T-helper 2 cell treated with Interferon-gamma antibody and Interleukin-4, amounts not matched to agents 5 μg/mL and 100 μg/mL, for 36 hours (primary cell): ENCODE results near the gene ACSL4.
"Not testable (repeated sequence)": the region's sequence is repeated elsewhere in the genome, so short reads cannot be mapped to it uniquely, and the experiment has no call there.

Source experiments
- DNase-seq: peaks from one replicate; pipeline ENCODE4 v3.0.0; 2021; ENCODE audit warnings: low spot score
- H3K27ac Mint-ChIP-seq: one replicate; pipeline ENCODE4 v1.8.0; 2021; ENCODE audit warnings: mild to moderate bottlenecking, mixed read lengths
- H3K27me3 Mint-ChIP-seq: one replicate; pipeline ENCODE4 v1.8.0; 2021; ENCODE audit warnings: low read depth, mixed read lengths
- H3K36me3 Mint-ChIP-seq: one replicate; pipeline ENCODE4 v1.8.0; 2021; ENCODE audit warnings: low read depth, mixed read lengths
- H3K4me1 Mint-ChIP-seq: one replicate; pipeline ENCODE4 v1.8.0; 2021; ENCODE audit warnings: low read depth, mixed read lengths
- H3K4me3 Mint-ChIP-seq: one replicate; pipeline ENCODE4 v1.8.0; 2022; ENCODE audit warnings: mild to moderate bottlenecking, moderate library complexity, mixed read lengths
- H3K9me3 Mint-ChIP-seq: one replicate; pipeline ENCODE4 v1.8.0; 2021; ENCODE audit warnings: mixed read lengths

The ACSL4 gene

DNA sequence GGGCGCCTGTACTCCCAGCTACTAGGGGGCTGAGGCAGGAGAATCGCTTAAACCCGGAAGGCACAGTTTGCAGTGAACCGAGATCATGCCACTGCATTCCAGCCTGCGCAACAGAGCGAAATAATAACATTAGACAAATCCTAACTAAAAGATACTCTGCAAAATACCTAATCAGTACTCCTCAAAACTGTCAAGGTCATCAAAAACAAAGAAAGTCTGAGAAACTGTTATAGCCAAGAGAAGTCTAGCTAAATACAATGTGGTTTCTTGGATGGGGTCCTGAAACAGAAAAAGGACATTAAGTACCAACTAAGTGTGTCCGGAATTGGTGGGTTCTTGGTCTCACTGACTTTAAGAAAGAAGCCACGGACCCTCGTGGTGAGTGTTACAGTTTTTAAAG, 14.6 kb upstream of the ACSL4 start:
- H3K27me3 Mint-ChIP-seq = no peaks in the 10 kb centered on the region
- no peak overlapping the region for H3K4me3 Mint-ChIP-seq
- no peak overlapping the region for H3K27ac Mint-ChIP-seq
- H3K9me3 Mint-ChIP-seq = no peaks in the 10 kb centered on the region
- DNase-seq = no peak
- peaks cover 3% of the 10 kb centered on the region for H3K4me1 Mint-ChIP-seq
- no peaks in the 10 kb centered on the region for H3K36me3 Mint-ChIP-seq

DNA sequence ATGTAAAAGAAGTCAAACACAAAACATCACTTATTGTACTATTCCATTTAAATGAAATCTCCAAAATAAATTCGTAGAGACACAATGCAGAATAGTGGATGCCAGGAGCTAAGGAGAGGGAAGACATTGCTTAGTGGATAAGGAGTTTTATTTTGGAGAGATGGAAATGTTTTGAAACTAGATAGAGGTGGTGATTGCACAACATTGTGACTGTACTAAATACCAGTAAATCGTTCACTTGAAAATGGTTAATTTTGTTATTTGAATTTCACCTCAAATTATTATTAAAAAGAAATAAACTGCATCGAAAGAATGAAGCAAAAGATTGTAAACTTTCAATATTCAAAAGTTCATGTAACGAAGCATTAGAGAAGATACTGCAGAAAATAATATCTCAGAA, 9.7 kb upstream of the ACSL4 start:
- Mint-ChIP-seq H3K4me3 (no peak overlapping the region), H3K4me1 (peaks cover 2% of the 10 kb centered on the region), H3K27ac (no peak overlapping the region), H3K27me3 (no peaks in the 10 kb centered on the region), H3K36me3 (no peaks in the 10 kb centered on the region), H3K9me3 (no peaks in the 10 kb centered on the region)
- DNase-seq = no peak

DNA sequence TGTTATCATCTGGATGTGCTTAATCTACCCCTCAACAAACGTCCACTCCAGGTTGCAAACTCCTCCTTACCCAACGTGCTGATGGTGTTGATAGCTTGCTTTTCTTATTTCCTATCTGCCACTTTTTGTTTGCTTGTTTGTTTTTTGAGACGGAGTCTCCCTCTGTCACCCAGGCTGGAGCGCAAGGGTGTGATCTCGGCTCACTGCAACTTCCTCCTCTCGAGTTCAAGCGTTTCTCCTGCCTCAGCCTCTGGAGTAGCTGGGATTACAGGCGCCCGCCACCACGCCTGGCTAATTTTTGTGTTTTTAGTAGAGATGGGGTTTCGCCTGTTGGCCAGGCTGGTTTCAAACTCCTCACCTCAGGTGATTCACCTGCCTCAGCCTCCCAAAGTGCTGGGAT, 7.8 kb upstream of the ACSL4 start:
- not testable (repeated sequence) for H3K27me3 Mint-ChIP-seq, H3K27ac Mint-ChIP-seq, H3K4me1 Mint-ChIP-seq, H3K4me3 Mint-ChIP-seq, DNase-seq, H3K36me3 Mint-ChIP-seq, H3K9me3 Mint-ChIP-seq

DNA sequence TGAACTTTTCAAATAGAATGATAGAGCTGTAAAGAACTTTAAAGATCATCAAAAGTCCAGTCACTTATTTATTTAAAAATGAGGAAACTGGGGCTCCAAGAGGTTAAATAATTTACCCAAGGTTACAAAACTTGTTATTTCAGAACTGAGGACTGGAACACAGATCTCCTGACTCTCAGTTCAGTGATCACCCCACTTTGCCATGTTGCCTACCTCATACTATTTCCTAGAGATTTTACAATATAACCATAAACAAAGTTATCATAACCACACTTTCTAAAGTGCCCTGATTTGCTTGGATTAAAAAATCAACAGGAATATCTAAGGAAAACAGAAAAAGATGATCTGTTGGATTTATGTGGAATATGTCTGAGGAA, 7.4 kb upstream of the ACSL4 start:
- Mint-ChIP-seq H3K27ac (no peak overlapping the region), H3K27me3 (no peaks in the 10 kb centered on the region), H3K9me3 (no peaks in the 10 kb centered on the region), H3K36me3 (no peaks in the 10 kb centered on the region), H3K4me1 (peaks cover 3% of the 10 kb centered on the region), H3K4me3 (no peak overlapping the region)
- DNase-seq = no peak

DNA sequence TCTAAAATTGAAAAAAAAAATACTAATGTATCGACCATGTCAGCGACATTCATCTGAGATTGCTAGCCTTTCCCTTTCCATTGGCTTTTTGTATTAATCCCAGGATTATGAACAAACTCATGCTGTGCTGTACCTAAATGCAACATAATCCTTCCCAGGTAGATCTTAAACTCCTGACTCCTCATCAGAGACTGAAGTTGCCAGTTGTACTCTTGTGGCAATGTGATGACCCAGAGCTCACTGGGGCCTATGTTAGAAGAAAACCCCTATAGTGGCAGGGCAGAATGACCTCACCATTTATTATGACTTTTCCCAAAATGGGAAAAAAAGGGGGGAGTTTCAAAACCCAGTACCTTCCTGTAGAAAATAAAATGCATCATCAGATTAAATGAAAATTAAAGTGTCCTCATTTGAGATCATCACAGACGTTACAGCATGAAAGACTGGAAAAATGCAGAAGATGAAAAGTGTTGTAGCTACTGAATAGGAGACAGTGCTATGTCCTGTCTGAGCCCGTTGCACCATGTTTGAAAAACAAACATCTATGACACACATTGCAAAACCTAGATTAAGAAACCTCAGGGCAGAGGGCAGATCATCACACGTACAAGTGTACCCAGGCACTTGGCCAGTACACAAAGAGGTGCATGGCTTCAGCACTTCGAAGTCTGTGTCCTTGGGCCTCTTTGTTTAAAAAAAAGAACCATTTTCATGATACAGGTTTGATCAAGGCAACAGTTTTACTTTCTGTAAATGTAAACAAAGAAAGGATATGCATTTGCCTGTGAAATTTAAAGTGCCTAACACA, 6.8 kb upstream of the ACSL4 start:
- no peak for DNase-seq
- peaks cover 8% of the 10 kb centered on the region for H3K4me1 Mint-ChIP-seq
- no peaks in the 10 kb centered on the region for H3K27me3 Mint-ChIP-seq
- no peak overlapping the region for H3K4me3 Mint-ChIP-seq
- H3K9me3 Mint-ChIP-seq = no peaks in the 10 kb centered on the region
- H3K27ac Mint-ChIP-seq = no peak overlapping the region
- H3K36me3 Mint-ChIP-seq = no peaks in the 10 kb centered on the region

GRCh38 chrX:109735202-109735744, 2.2 kb upstream of the ACSL4 start:
- peaks cover 9% of the 10 kb centered on the region for H3K36me3 Mint-ChIP-seq
- peak overlapping the region; percentile 41 for H3K27ac Mint-ChIP-seq
- H3K9me3 Mint-ChIP-seq = no peaks in the 10 kb centered on the region
- H3K4me3 Mint-ChIP-seq = no peak overlapping the region
- H3K27me3 Mint-ChIP-seq = no peaks in the 10 kb centered on the region
- H3K4me1 Mint-ChIP-seq = peaks cover 20% of the 10 kb centered on the region
- DNase-seq = no peak

DNA sequence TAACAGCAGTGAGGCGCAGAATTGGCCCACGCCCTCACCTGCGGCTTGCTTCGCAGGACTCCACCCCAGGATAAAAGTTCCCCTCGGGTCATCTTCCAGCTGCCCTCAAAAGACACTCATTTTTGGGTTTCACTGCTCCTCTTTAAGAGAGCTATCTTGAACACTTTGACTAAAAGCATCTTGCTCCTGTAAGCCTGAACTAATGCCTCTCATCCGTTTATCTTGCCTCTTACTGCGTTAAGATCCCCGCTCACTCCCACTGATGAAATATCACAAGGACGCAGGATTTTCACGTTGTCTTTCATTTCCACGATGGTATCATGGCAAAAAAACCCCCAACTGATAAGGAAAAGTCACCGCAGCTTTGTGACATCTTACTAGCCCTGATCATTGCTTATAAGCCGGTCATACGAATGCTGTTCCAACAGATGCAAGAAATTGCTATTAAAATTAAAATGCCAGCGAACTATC, 591 bp upstream of the ACSL4 start:
- Mint-ChIP-seq H3K4me3 (peak overlapping the region; percentile 88), H3K27me3 (no peaks in the 10 kb centered on the region), H3K4me1 (peaks cover 29% of the 10 kb centered on the region), H3K9me3 (no peaks in the 10 kb centered on the region), H3K36me3 (peaks cover 18% of the 10 kb centered on the region), H3K27ac (peak overlapping the region; percentile 86)
- DNase-seq = no peak

- Mint-ChIP-seq H3K4me3 (peak overlapping the region; percentile 97), H3K4me1 (peaks cover 37% of the 10 kb centered on the region)
- peak; percentile 12 for DNase-seq
These were observed 848 bp downstream of the ACSL4 start for GRCh38 chrX:109732017-109732801.

DNA sequence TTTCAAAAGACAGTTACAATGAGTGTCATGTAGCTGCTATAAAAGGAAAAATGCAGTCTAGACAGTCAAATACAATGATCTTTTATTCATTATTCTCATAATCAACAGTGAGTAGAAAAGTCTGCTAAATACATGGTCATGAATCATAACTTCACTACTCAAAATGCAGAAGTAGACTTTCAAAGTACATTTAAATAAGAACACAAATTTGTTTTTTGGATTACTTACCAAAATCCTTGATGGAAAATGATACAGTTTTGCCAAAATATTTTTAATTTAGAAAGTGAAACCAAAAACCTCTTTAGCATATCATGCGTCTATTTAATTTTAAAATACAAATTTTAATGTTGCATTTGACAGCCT, 4.9 kb downstream of the ACSL4 start:
- peaks cover 29% of the 10 kb centered on the region for H3K4me1 Mint-ChIP-seq
- peak overlapping the region; percentile 74 for H3K4me3 Mint-ChIP-seq
- H3K27me3 Mint-ChIP-seq = no peaks in the 10 kb centered on the region
- no peak for DNase-seq
- H3K27ac Mint-ChIP-seq = no peak overlapping the region
- no peaks in the 10 kb centered on the region for H3K9me3 Mint-ChIP-seq
- H3K36me3 Mint-ChIP-seq = peaks cover 30% of the 10 kb centered on the region

More at GRCh38 chrX:109732017-109732801, 848 bp downstream of the ACSL4 start:
- peaks cover 24% of the 10 kb centered on the region for H3K36me3 Mint-ChIP-seq
- H3K27ac Mint-ChIP-seq = peak overlapping the region; percentile 98
- H3K9me3 Mint-ChIP-seq = no peaks in the 10 kb centered on the region
- H3K27me3 Mint-ChIP-seq = no peaks in the 10 kb centered on the region

DNA sequence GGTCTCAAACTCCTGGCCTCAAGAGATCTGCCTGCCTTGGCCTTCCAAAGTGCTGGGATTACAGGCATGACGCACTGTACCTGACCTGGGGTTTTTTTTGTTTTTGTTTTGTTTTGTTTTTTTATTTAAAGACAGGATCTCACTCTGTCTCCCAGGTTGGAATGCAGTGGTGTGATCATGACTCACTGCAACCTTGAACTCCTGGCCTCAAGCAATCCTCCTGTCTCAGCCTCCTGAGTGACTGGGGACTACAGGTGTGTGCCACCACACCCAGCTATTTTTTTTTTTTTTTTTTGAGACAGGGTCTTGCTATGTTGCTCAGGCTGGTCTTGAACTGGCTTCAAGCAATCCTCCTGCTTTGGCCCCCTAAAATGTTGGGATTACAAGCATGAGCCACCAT, 8.1 kb downstream of the ACSL4 start:
- H3K27me3 Mint-ChIP-seq, H3K9me3 Mint-ChIP-seq, H3K27ac Mint-ChIP-seq, H3K4me3 Mint-ChIP-seq, DNase-seq: not testable (repeated sequence)
- peaks cover 27% of the 10 kb centered on the region for H3K36me3 Mint-ChIP-seq
- H3K4me1 Mint-ChIP-seq = peaks cover 22% of the 10 kb centered on the region

GRCh38 chrX:109720947-109721346, 12.1 kb downstream of the ACSL4 start:
- peaks cover 5% of the 10 kb centered on the region for H3K4me1 Mint-ChIP-seq
- H3K27ac Mint-ChIP-seq = peak overlapping the region; percentile 12
- no peak overlapping the region for H3K4me3 Mint-ChIP-seq
- no peaks in the 10 kb centered on the region for H3K9me3 Mint-ChIP-seq
- DNase-seq = no peak
- no peaks in the 10 kb centered on the region for H3K27me3 Mint-ChIP-seq
- H3K36me3 Mint-ChIP-seq = peaks cover 20% of the 10 kb centered on the region

GRCh38 chrX:109719264-109719663, 13.8 kb downstream of the ACSL4 start:
- no peak for DNase-seq
- H3K36me3 Mint-ChIP-seq = peaks cover 17% of the 10 kb centered on the region
- H3K27me3 Mint-ChIP-seq = no peaks in the 10 kb centered on the region
- no peak overlapping the region for H3K4me3 Mint-ChIP-seq
- peaks cover 5% of the 10 kb centered on the region for H3K4me1 Mint-ChIP-seq
- H3K9me3 Mint-ChIP-seq = no peaks in the 10 kb centered on the region
- no peak overlapping the region for H3K27ac Mint-ChIP-seq

GRCh38 chrX:109716431-109717028, 16.5 kb downstream of the ACSL4 start:
- Mint-ChIP-seq H3K4me3 (no peak overlapping the region), H3K36me3 (peaks cover 15% of the 10 kb centered on the region), H3K27me3 (no peaks in the 10 kb centered on the region), H3K9me3 (no peaks in the 10 kb centered on the region), H3K27ac (no peak overlapping the region), H3K4me1 (peaks cover 13% of the 10 kb centered on the region)
- DNase-seq = no peak
